ENCODE results near the gene GAS7.

- TF ChIP-seq CTCF (IDR thresholded peaks at IDR 0.05 in 2 of 3, conservative IDR thresholded peaks at IDR 0.05 in 1 of 3; ENCODE audit: control insufficient read depth in 2 of 3, extremely low read depth in 1 of 3, insufficient read depth in 1 of 3, low read depth in 3 of 3, low read length in 3 of 3) (no peak), TCF12 (IDR thresholded peaks at IDR 0.05; ENCODE audit: low read depth, low read length) (no peak), SIN3A (IDR thresholded peaks at IDR 0.05; ENCODE audit: low read depth, low read length) (no peak), EZH2 (IDR thresholded peaks at IDR 0.05; ENCODE audit: borderline replicate concordance, control insufficient read depth, low read depth, low read length) (no peak), POLR2A (IDR thresholded peaks at IDR 0.05; ENCODE audit: low read depth, low read length) (no peak), RCOR1 (conservative IDR thresholded peaks at IDR 0.05; ENCODE audit: low read depth, low read length) (no peak), NFYA (IDR thresholded peaks at IDR 0.05; ENCODE audit: borderline replicate concordance, low read depth, low read length) (no peak), YY1 (IDR thresholded peaks at IDR 0.05; ENCODE audit: low read depth, low read length) (no peak), EP300 (IDR thresholded peaks at IDR 0.05; ENCODE audit: borderline replicate concordance in 1 of 2, control insufficient read depth in 1 of 2, low read depth in 2 of 2, low read length in 2 of 2) (no peak), ZNF274 (IDR thresholded peaks at IDR 0.05; ENCODE audit: insufficient read depth, insufficient read length) (no peak), HCFC1 (IDR thresholded peaks at IDR 0.05; ENCODE audit: low read length) (no peak)
Observed at GRCh38 chr17:10147040-10147439, 51.4 kb downstream of the GAS7 start.
